ENCODE measurements around the gene PISD.
"Not testable (repeated sequence)": the region's sequence is repeated elsewhere in the genome, so short reads cannot be mapped to it uniquely, and the experiment has no call there.

The PISD gene

DNA sequence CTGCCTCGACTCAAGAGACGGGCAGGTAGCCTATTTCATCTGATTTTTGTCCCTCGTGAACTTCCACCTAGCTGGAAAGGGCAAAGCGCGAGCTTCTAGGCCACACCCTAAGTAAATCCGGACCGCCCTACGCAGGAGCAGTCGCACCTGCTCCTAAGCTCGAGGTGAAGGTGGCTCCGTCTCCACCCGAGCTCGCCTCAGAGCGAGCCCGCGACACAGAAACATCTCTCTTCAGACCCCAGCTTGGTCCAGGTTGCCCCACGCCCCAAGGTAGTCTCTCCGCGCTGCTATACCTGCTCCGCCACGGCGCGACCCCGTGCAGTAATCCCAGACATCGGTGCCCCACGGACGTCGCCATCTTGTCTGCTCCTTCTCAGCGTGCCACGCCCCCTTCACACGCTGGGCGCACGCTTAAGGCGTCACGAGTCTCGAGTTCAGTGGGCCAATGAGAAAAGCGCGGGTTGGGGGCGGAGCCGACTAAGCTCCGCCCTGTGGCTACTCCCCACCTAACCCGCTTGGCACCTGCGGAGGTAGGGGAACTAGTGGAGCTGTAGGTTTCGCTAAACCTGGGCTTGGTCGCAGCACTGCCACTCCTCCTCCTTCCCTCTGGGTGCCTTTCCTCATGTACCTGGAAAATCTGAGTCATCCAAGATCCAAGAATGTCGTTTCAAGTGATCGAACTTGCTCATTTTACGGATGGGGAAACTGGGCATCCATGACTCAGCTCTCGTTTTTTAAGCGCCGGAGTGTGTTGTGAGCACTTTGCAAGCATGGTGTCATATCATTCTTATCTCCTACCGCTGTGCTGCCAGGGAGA is at the start of gene PISD:
PISD (minus strand) TSS at position 365 of the 817 bp plus-strand sequence; CDS start at position 358, 7 bp downstream.
- peak; percentile 84 for DNase-seq (ENCODE audit: low read depth)
- peak within 1 kb of the TSS; percentile 70 for H3K4me3 ChIP-seq (ENCODE audit: low read length)
- TF ChIP-seq, protein P1, sequence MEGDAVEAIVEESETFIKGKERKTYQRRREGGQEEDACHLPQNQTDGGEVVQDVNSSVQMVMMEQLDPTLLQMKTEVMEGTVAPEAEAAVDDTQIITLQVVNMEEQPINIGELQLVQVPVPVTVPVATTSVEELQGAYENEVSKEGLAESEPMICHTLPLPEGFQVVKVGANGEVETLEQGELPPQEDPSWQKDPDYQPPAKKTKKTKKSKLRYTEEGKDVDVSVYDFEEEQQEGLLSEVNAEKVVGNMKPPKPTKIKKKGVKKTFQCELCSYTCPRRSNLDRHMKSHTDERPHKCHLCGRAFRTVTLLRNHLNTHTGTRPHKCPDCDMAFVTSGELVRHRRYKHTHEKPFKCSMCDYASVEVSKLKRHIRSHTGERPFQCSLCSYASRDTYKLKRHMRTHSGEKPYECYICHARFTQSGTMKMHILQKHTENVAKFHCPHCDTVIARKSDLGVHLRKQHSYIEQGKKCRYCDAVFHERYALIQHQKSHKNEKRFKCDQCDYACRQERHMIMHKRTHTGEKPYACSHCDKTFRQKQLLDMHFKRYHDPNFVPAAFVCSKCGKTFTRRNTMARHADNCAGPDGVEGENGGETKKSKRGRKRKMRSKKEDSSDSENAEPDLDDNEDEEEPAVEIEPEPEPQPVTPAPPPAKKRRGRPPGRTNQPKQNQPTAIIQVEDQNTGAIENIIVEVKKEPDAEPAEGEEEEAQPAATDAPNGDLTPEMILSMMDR (conservative IDR thresholded peaks at IDR 0.05; ENCODE audit: low read depth, low read length), result no peak

GRCh38 chr22:31711226-31711625 is 49.2 kb upstream of the PISD start:
- H3K4me3 ChIP-seq (ENCODE audit: low read length); DNase-seq (ENCODE audit: low read depth): not testable (repeated sequence)

GRCh38 chr22:31707519-31707918 is 45.5 kb upstream of the PISD start:
- TF ChIP-seq, protein P1 (conservative IDR thresholded peaks at IDR 0.05; ENCODE audit: low read depth, low read length), result no peak
- no peak overlapping the region for H3K4me3 ChIP-seq (ENCODE audit: low read length)
- DNase-seq (ENCODE audit: low read depth), result no peak

- H3K4me3 ChIP-seq (ENCODE audit: low read length), result no peak overlapping the region
- TF ChIP-seq, protein P1 (conservative IDR thresholded peaks at IDR 0.05; ENCODE audit: low read depth, low read length), result no peak
- no peak for DNase-seq (ENCODE audit: low read depth)
Measured at GRCh38 chr22:31695423-31695822, 33.4 kb upstream of the PISD start.

- H3K4me3 ChIP-seq (ENCODE audit: low read length); DNase-seq (ENCODE audit: low read depth): not testable (repeated sequence)
Measured at GRCh38 chr22:31694046-31694445, 32.0 kb upstream of the PISD start.

DNA sequence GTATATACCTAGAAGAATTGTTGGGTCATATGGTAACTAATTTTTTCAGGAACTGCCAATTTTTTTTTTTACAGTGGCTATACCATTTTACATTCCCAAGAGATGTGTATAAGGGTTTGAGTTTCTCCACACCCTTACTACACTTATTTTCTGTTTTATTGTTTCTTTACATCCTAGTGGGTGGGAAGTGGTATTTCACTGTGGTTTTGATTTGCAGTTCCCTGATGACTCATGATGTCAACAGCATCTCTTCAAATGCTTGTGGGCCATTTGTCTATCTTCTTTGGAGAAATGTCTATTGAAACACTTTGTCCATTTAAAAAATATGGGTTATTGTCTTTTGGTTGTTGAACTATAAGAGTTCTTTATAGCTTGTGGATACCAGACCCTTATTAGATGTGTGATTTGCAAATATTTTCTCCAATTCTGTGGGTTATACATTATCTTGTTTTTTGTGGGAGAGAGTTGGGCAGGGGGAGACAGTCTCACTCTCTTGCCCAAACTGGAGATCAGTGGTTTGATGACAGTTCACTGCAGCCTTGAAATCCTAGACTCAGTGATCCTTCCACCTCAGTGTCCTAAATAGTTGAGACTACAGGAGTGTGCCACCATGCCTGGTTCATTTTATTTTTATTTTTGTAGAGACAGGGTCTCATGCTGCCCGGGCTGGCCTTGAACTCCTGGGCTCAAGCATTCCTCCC is 30.3 kb upstream of the PISD start:
- TF ChIP-seq, protein P1 (conservative IDR thresholded peaks at IDR 0.05; ENCODE audit: low read depth, low read length), result no peak
- DNase-seq (ENCODE audit: low read depth), result no peak
- no peak overlapping the region for H3K4me3 ChIP-seq (ENCODE audit: low read length)

DNA sequence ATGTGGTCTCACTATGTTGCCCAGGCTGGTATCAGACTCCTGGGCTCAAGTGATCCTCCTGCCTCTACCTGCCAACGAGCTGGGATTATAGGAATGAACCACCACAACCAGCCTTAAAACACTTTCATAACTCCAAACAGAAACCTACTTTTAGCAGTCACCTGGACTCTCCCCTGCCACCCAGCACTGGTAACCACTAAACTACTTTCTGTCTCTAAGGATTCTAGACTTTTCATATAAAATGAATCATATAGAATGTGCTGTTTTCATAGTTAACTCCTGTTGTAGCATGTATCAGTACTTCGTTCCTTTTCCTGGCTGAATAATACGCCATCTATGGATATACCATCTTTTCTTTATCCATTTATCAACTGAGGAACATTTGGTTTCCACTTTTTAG is 29.4 kb upstream of the PISD start:
- DNase-seq (ENCODE audit: low read depth), result no peak
- TF ChIP-seq, protein P1 (conservative IDR thresholded peaks at IDR 0.05; ENCODE audit: low read depth, low read length), result no peak
- no peak overlapping the region for H3K4me3 ChIP-seq (ENCODE audit: low read length)
